NB4 (cell line): ENCODE data around the gene YIPF6.

ENCODE experiments used
- CTCF ChIP-seq: IDR thresholded peaks from one replicate; pipeline ENCODE4 v1.5.1; 2012; ENCODE audit warnings: low read depth, low read length
- MYC ChIP-seq: IDR thresholded peaks from 2 replicates; pipeline ENCODE4 v1.6.1; 2011; ENCODE audit warnings: low read depth, low read length
- POLR2A ChIP-seq: IDR thresholded peaks from 2 replicates; pipeline ENCODE4 v1.6.1; 2011; ENCODE audit warnings: mild to moderate bottlenecking; ENCODE audit not compliant: insufficient read length; ENCODE audit errors: extremely low read depth

GRCh38 chrX:68511255-68511654, 12.4 kb downstream of the YIPF6 start:
- TF ChIP-seq CTCF = peak; percentile 53
- TF ChIP-seq POLR2A = no peak
- no peak for TF ChIP-seq MYC
